ENCODE results near the gene TRIP12. TPM values are rescaled to one million over a fixed set of nuclear protein-coding genes. Genes with fewer than 3 reads are reported as not detected.
"Not testable (repeated sequence)": the region's sequence is repeated elsewhere in the genome, so short reads cannot be mapped to it uniquely, and the experiment has no call there.

Gene TRIP12
- total RNA-seq, 1 experiment from 2014 or later: 69.2 TPM

DNA sequence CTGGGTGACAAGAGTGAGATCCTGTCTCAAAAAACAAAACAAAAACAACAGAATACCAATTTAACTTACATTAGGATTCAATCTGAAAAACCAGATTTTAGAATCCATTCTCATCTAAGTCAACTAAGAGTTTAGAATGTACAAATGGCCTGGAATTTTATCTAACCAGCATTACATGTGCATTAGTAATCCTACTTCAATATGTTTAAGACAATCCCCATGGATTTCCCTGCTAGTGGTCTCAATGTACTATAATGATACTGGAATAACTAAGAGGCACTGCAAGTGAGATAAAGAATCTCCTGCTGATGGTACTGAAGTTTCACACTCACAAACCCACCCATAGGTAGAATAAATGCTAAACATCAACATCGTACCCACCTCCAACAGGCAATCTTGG lies 153.6 kb downstream of the TRIP12 start:
- DNase-seq (ENCODE audit: low spot score): no peak

DNA sequence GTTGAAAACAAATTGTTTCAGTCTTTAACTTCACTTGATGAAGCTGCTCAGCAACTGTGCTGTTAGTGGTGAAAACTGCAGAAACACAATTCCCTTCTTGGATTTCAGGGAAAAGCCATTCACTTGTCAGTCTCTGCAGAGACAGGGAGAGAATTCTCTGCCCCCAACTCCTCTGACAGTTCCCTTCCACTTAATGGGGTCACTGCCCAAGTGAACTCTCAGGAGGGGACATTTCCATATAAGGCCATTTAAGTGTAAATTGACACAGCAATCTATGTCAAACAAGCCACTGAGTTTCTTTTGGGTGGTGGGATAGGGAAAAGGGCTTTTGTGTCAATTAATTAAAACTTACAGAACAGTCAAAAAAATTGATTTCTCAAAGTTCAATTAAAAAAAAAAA lies 156.1 kb downstream of the TRIP12 start:
- no peak for DNase-seq (ENCODE audit: low spot score)

DNA sequence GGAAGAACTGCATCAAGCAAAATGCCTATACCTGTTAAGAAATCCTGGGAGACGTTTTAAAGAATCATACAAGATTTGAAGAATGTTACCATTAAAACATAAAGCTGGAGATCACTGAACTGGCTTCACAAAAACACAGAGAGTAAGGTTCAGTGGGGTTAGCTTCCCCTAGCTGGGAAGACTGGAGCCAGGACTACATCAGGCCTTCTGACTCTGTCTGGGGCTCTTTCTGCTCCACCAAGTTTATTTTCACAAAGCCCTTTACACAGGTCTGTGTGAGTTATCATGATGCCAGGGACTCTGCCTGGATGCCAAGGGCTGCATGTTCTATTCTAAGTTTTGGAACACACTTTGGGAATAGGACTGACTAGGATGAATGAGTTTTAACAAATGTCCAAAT lies 160.1 kb downstream of the TRIP12 start:
- no peak for DNase-seq (ENCODE audit: low spot score)

DNA sequence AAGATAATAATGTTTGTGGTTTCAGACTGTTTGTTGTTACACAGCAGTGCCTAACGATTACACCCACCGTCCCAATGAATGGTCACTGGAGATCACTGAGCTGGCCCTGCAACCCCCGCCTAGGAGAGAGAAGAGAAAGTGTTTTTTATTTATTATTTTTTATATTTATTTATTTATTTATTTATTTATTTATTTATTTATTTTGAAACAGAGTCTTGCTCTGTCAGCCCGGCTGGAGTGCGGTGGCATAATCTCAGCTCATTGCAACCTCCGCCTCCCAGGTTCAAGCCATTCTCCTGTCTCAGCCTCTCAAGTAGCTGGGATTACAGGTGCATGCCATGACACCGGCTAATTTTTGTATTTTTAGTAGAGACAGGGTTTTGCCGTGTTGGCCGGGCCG lies 164.3 kb downstream of the TRIP12 start:
- DNase-seq (ENCODE audit: low spot score): not testable (repeated sequence)

DNA sequence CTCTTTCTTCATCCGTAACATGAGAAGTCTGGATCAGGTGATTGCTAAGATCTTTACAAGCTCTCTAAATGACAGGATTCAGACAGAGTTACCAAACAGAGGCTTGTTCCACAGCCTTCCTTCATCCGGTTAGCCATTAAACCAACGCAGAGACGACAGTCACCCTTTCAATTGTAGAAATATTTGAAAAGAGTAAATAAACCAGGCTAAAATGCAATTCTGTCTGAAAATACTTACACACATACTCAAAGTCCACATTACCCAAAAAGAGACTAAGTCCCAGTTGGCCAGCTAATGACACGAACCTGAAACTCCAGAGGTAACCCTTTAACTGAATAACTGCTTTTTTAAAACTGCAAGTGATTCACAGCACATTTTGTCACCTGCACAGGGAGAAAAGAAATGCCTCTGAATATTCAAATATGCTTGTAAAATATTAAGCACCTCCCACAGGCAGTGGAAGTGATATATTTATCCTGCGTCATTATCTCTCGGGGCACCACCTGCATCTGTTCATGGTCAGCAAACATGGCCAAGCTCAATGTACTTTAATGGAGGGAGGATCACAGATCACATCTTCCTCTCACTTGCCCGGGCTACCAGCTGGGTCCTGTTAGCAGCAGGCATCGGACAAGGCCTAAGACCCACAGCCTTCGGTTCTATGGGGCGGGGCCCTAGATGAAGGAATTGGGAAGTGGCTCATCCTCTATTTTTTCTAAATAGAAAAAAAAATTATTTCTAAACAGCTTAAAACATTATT lies 168.7 kb downstream of the TRIP12 start:
- no peak for DNase-seq (ENCODE audit: low spot score)

DNA sequence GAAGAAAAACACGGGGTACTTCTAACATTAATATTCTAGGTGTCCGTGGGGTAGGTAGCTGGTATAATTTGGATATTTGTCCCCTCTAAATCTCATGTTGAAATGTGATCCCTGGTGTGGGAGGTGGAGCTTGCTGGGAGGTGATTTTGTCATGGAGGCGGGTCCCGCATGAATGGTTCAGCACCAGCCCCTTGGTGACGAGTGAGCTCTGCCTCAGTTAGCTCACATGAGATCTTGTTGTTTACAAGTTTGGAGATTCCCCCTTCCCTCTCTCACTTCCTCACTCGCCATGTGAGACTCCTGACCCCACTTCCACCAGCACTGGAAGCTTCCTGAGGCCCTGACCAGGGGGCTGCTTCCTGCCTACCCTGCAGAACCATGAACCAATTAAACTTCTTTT lies 172.0 kb downstream of the TRIP12 start:
- DNase-seq (ENCODE audit: low spot score): no peak

DNA sequence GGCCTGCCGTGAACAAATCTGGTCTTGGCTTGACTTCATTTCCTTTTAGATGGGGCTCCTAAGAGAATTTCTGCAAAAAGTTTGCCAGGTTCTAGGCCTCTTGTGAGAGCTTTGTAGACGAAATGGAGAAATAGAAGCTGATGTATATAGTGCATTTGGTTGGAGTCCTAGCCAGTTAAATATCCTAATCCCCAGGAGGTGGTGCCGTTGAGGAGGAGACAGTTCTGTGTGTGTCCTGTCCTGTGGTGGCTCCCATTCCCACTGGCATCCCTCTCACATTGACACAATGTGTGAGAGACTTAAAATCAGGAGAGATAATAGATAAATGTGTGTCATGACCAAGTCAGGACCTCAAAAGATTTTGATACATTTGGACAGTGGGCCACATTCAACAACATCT lies 172.9 kb downstream of the TRIP12 start:
- DNase-seq (ENCODE audit: low spot score): no peak

DNA sequence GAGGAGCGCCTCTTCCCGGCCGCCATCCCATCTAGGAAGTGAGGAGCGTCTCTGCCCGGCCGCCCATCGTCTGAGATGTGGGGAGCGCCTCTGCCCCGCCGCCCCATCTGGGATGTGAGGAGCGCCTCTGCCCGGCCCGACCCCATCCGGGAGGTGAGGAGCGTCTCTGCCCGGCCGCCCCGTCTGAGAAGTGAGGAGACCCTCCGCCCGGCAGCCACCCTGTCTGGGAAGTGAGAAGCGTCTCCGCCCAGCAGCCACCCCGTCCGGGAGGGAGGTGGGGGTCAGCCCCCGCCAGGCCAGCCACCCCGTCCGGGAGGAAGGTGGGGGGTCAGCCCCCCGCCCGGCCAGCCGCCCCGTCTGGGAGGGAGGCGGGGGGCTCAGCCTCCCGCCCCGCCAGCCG lies 179.1 kb downstream of the TRIP12 start:
- not testable (repeated sequence) for DNase-seq (ENCODE audit: low spot score)

DNA sequence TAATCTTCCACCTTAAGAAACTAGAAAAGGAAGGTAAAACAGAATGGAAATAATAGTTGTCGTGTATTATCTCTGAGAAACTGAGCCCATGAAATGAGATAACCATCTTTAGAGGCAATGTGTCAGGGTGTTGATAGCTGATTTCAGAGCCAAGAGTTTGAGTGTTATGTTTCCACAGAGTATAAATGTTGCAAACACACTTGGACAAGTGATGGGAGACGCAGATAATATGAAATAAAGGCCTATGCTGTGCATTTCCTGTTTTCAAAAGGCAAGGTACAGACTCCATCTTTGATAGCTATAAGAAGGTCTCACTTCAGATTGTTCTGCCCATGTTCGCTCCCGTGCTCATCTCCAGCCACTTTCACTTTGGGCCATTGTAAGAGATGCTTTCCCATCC lies 181.5 kb downstream of the TRIP12 start:
- DNase-seq (ENCODE audit: low spot score): no peak

DNA sequence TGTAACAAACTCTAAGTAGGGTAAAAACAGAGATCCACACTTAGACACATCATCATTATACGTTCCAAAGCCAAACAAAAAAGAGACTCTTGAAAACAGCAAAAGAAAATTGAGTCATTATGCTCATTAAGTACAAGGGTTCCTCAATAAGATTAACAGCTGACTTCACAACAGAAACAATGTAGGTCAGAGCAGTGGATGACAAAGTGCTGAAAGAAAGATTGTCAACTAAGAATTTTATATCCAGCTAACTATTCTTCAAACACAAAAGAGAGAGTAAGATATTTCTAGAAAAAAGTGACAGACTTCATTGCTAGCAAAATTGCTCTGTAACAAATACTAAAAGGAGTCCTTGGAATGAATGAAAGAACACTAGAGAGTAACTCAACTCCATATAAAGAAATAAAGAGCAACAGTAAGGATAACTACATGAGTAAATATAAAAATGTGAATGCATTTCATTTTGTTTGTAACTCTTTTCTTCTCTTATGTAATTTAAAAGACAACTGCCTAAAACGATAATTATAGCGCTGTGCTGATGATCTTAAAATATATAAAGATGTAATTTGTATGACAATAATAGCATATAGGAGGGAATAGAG lies 183.7 kb downstream of the TRIP12 start:
- no peak for DNase-seq (ENCODE audit: low spot score)

DNA sequence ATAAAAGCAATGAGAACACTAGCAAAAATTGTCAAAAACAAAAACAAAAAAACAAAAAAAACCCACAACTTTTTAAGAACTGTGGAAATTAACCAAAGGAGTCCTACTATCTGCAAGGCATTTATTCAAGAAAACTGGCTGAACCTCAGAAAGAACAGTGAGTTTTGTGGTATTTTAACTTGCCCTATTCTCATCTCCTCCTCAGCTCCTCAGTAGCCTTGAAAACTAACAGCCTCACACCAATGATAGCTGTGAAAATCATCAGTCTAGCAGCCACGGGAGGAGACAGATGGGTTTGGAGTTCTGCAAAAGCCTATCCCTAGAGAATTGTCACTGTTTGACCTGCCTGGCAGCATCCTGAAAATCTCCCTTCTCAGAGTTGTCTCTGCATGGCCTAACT lies 187.4 kb downstream of the TRIP12 start:
- DNase-seq (ENCODE audit: low spot score): no peak

DNA sequence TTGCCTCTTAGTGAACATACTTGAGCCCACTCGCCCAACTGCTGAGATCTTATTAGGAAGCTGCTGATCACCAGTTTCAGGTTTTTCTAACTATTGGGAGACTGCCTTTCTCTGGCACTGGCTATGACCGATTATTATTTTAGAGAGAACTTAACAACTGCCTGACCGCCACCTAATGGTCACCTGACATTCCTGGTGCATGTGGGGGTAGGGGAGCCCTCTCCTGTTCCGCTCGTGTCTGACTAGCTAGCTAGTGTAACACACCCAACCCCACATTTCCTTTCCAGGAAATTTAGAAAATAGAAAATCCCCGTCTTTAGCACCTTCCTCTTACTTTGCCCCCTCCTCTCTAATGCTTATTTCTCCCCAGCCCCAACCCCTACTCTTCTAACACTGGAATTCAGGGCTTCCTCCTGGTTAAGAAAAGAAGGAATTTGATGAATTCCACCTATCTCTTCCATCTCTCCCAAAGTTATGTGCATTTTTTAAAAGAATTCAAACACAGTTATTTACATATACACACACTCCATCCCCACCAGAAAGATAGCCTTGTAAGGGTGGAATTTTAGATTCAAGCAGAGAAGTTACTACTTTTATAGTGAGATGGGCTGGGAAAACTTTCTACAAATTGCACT lies 188.1 kb downstream of the TRIP12 start:
- DNase-seq (ENCODE audit: low spot score): no peak

DNA sequence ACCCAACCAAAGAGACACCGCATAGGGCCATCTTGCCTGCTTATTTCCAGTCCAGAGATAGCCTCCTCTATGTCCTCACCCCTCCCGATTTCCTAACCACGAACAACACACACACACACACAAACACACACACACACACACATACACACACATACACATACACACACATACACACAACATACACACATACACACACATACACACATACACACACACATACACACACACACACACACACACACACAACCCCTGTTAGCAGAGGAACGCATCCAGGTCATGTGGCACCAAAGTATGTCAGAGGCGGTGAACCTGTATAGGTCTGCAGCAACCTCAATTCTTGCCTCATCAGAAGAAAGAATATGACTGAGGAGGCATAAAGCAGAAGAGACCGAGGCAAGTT lies 188.9 kb downstream of the TRIP12 start:
- no peak for DNase-seq (ENCODE audit: low spot score)

DNA sequence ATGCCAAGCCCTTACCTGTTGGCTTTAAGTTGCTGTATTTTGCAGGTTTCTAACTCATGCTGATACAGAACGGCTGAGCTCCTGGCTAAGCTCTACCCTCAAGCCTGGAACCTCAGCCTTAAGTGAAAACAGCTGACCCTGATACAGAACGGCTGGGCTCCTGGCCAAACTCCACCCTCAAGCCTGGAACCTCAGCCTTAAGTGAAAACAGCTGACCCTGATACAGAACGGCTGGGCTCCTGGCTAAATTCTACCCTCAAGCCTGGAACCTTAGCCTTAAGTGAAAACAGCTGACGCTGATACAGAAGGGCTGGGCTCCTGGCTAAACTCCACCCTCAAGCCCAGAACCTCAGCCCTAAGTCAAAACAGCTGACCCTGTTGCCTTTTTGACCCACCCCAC lies 189.9 kb downstream of the TRIP12 start:
- peak; percentile 14 for DNase-seq (ENCODE audit: low spot score)

DNA sequence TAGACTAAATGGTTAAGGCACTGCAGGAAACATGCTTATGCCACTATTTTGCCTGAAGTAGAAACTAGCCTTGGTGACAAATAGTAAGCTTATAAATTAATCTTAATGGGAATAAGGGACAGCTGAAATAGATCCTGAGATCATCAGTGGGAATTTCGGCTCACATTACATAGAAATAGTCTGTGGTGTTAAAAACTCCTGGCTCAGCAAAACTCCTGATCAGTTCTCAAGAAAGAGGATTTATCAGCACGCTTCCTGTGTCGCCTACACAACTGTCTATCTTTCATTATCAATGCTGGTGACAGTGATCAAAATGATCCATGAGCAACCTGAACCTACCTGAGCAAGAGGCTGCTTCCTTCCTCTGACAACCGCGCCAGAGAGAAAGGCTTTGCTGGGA lies 190.4 kb downstream of the TRIP12 start:
- DNase-seq (ENCODE audit: low spot score): no peak

DNA sequence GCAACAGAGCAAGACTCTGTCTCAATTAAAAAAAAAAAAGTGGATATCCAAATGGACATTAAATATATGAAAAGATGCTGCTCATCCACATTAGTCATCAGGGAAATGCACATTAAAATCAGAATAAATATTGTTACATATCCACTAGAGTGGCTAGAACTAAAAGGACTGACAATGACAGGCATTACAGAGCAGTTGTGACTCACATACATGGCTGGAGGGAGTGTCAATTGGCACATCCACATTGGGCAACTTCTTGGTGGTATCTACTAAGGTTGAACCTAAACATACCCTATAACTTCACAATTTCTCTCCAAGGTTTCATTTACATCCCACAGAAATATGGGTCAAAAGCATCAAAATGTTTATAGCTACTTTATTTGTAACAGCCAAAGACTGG lies 193.4 kb downstream of the TRIP12 start:
- no peak for DNase-seq (ENCODE audit: low spot score)

DNA sequence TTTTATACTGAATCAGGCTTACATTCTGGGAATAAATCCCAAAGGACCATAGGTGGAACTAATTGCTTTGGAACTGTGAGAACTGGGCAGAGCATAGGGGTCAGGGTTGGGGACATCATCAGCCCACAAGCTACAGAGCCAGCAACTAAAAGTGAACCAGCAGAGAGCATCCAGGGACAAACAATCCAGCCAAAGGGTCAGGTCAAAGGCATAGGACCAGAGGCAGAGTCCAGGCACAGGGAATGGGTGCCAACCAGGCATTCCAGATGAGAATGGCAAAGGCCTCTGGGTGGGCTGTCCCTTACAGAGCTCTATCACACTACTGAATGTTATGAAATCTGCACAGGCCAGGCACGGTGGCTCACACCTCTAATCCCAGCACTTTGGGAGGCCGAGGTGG lies 195.2 kb downstream of the TRIP12 start:
- DNase-seq (ENCODE audit: low spot score): no peak

DNA sequence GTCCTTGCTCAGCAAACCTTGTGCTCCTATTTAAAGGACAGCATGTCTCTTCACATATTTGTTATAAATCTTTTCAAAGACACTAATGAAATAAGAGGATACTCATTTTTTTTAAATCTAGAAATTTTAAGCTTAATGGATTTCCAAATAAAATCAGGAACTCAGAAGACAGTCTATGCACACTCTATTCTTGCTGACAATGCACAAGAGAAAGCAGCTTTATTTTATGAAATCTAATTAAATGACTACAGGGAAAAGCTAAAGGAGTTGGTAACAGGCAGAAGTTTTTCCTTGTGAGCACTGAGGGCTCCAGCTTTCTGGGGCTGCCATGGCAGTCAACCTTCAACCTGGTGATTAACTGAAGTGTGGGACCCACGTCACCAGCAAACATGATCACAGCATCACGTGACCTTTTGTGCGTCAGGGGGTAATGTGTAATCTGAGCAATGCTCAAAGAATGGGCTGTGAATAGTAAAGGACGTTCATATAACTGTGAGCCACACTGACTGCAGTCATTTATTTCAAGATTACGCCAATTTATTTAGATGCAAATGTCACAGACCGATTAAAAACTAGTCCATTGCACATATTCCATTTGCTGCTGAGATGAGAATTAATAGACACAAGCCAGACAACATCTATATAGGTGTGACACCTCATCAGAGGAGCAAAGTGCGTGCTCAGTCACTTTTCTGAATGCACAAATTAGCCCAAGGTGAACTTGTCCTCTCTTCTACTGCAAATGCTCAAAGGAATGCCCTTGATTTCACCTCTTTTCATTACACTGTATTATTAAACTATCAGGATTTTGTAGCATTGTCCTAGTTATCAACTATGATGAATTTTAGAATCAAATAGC lies 195.9 kb downstream of the TRIP12 start:
- DNase-seq (ENCODE audit: low spot score): peak; percentile 40

DNA sequence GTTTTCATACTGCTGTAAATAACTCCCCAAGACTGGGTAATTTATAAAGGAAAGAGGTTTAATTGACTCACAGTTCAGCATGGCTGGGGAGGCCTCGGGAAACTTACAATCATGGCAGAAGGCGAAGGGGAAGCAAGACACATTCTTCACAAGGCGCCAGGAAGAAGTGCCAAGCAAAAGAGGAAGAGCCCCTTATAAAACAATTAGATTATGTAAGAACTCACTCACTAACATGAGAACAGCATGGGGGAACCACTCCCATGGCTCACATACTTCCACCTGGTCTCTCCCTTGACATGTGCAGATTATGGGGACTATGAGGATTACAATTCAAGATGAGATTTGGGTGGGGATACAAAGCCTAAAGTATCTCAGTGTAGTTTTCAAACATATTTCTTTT lies 198.6 kb downstream of the TRIP12 start:
- not testable (repeated sequence) for DNase-seq (ENCODE audit: low spot score)

DNA sequence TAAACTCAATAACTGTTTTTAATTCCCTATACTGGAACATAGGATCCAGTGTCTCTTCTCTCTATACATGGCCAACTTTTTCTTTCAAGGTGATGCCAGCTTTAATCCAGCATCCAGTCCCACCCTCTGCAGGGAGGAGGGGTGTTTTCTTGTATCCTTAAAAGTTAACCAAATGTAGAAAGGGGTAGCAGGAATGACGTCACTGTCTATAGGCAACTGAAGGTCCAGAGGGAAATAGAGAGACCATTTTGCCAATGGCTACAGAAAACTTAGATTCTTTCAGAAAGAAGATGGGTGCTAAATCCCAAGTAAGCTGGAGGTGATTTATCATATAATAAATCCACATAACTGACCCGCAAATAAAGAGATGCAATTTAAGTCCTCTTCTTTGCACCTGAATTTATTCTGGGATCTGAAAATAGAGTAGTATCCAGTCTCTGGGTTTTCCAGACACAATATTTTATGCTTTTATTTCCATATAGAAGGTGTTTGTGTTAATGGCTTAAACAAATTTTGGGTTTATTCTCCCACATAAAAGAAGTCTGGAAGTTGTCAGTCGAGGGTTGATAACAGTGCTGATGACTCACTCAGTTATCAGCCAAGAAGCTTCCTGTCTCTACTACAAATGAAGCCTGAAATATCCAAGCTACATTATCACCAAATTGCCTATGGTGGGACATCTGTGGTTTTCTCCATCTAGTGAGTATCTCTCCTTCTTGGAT lies 201.7 kb downstream of the TRIP12 start:
- no peak for DNase-seq (ENCODE audit: low spot score)

DNA sequence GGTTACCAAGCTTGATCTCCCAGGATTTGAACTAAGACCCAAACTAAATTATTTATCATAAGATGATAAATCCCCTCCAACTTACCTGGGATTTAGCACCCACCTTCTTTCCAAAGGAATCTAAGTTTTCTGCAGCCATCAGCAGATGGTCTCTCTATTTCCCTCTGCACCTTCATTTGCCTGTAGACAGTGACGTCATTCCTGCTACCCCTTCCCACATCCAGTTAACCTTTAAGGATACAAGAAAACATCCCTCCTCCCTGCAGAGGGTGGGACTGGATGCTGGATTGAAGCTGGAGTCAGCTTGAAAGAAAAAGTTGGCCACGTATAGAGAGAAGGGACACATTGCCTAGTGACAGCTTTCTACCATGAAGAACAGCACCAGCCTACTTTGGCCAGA lies 203.8 kb downstream of the TRIP12 start:
- no peak for DNase-seq (ENCODE audit: low spot score)
